Right ventricle myocardium superior (tissue), 1 donor: ENCODE measurements around the gene KIR3DL2. TPM values are rescaled to one million over a fixed set of nuclear protein-coding genes. Genes with fewer than 3 reads are reported as not detected.
"Not testable (repeated sequence)": the region's sequence is repeated elsewhere in the genome, so short reads cannot be mapped to it uniquely, and the experiment has no call there.

ENCODE experiments used
- ATAC-seq: fragments of 200-7000 bp; cut with Tn5 transposase; one replicate; pipeline ENCODE4 v1.9.1; 2020; ENCODE audit warnings: mild to moderate bottlenecking; ENCODE audit not compliant: poor library complexity
- DNase-seq: peaks from one replicate; pipeline ENCODE4 v3.0.0-alpha.2; 2020
- intact Hi-C: fragments of 100-400 bp; cut with DNase I; formaldehyde crosslinking; loops from one replicate; pipeline ENCODE4 v1.11.2; 2022
- total RNA-seq: library from RNA; stranded (reverse); fragmentation: NEBNext Ultra II Directional; extraction: Animal tissue kit (Norgen Biotek cat#: 25700); gene quantifications from one replicate; pipeline ENCODE4 v1.2.1, GENCODE V29; 2021
- donor health status: DM: no; HTN: yes; CAD: no; lungs with severe emphysema.

The KIR3DL2 gene
- total RNA-seq, 1 donor from 2014 or later, result not detected

DNA sequence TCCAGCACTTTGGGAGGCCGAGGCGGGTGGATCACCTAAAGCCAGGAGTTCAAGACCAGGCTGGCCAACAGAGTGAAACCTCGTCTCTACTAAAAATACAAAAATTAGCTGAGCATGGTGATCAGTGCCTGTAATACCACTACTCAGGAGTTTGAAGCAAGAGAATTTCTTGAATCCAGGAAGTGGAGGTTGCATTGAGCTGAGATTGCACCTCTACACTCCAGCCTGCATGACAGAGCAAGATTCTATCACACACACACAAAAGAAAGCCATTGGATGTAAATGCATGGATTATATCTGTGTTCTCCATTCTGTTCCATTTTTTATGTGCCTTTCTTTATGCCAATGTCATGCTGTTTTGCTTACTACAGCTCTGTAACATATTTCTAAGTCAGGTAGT lies 8.2 kb downstream of the KIR3DL2 start:
- intact Hi-C loops, DNase-seq, ATAC-seq: not testable (repeated sequence)

DNA sequence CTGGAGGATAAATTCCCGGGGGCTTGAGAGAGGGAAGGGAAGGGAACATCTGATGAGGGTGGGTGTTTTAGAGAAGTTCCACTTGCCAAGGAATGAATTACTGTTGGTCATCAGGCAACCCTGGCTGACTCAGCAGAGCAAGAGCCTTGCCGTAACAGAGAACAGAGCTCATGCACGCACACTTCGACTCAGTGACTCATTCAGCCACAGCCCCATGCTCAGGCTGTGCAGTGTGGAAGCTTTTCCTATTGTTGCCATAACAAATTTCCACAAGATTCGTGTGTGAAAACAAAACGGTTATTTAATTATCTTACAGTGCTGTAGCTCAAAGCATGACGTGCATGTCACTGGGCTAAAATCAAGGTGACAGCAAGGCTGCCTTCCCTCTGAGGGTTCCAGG lies 9.2 kb downstream of the KIR3DL2 start:
- ATAC-seq, intact Hi-C loops, DNase-seq: not testable (repeated sequence)

DNA sequence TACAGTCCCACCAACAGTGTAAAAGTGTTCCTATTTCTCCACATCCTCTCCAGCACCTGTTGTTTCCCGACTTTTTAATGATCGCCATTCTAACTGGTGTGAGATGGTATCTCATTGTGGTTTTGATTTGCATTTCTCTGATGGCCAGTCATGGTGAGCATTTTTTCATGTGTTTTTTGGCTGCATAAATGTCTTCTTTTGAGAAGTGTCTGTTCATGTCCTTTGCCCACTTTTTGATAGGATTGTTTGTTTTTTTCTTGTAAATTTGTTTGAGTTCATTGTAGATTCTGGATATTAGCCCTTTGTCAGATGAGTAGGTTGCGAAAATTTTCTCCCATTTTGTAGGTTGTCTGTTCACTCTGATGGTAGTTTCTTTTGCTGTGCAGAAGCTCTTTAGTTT lies 13.2 kb downstream of the KIR3DL2 start:
- ATAC-seq, intact Hi-C loops, DNase-seq: not testable (repeated sequence)

DNA sequence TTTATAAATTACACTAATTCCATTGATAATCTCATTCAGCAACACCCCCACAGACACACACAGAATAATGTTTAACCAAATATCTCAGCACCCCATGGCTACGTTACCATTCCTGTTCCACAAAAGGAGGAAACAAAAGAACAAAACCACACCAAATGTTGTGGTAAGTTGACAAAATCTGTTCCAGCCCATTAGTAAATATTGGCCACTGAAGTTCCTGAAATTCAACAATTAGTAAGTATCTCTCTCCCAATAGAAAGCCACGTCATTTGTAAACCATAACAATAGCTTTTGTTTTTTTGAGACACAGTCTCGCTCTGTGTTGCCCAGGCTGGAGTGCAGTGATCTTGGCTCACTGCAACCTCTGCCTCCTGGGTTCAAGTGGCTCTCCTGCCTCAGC lies 21.5 kb downstream of the KIR3DL2 start:
- ATAC-seq (no peak), DNase-seq (no peak)
- intact Hi-C loops, result no loop called here

DNA sequence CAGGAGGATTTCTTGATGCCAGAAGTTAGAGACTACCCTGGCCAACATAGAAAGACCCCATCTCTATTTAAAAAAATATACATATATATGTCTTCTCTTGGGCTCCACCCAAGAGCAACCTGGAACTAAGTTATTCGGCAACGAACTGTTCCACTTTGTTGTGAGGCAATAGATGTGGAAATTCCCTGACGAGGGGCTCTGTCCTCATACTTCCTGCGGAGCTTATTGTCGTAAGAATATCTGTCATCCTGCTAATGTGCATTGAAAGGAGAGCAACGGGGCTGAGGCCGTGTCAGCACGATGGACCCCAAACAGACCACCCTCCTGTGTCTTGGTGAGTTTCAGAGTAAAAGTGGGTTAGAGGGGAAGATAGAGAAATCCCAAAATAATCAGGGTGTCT lies 23.7 kb downstream of the KIR3DL2 start, which contains the start of gene FCAR:
Gene FCAR, plus strand, starts transcription at position 246 of the 400 bp plus-strand sequence. Its CDS starts 55 bp downstream, at position 301.
- DNase-seq (no peak), ATAC-seq (no peak)
- intact Hi-C loops, result no loop called here

DNA sequence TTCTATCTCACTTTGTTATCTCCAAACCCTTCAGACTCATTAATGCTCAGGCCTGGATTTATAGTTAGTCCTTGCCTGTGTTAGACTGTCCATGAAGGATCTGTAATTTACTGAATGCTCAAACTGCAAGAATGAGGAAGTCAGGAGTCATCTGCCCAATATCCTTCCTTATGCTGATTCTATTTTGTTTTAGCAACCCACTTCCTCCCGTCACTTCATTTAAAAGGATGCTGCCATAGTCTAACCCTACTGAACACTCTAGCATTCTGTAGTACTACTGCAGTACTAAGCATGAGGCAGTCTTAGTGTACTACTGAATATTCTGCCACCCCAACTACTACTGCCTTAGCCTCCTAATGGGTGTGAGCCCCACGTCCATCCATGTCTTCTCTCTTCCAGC lies 25.3 kb downstream of the KIR3DL2 start:
- peak; percentile 25 for ATAC-seq
- intact Hi-C loops, result no loop called here
- DNase-seq, result no peak

DNA sequence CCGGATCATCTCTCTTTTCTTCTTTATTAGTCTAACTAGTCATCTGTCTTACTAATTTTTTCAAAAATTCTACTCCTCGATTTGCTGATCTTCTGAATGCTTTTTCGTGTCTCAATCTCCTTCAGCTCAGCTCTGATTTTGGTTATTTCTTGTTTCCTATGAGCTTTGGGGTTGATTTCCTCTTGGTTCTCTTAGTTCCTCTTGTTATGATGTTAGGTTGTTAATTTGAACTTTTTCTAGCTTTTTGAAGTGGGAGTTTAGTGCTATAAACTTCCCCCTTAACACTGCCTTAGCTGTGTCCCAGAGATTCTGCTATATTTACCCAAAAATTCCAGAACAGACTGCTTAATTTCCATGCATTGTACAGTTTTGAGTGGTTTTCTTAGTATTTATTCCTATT lies 27.2 kb downstream of the KIR3DL2 start:
- intact Hi-C loops, result no loop called here
- no peak for DNase-seq
- ATAC-seq, result no peak

DNA sequence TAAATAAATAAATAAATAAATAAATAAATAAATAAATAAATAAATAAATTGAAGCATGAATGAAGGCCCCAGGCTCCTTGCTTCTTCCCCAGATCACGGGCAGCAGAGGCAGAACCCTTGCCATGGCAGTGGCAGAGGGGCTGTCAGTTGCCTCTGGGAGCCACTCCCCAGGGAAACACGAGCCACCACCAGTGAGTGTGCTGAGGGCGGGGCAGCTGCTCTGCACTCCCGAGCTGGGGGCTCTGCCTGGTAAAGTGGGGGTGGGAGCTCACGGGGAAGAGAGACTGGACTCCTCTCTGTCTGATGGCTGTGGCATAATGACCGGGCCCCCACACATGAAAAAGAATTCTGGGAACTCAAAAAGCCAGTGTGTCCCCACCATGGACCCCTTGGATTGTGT lies 31.6 kb downstream of the KIR3DL2 start:
- intact Hi-C loops, result no loop called here

DNA sequence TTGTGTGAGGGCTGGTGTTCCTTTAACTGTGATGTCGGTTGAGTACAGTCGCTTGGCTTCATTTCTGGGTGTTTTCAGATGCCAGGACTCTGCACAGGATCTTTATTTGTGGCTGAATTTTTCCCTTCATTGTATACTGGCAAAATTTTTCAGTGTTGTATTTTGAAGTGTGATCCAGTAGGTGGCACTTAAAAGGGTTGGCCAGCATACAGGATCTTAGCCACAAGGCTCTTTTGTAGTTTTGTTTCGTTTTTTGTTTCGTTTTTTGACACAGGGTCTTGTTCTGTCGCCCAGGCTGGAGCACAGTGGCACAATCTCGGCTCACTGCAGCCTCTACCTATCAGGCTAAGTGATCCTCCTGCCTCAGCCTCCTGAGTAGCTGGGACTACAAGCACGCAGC lies 32.5 kb downstream of the KIR3DL2 start:
- intact Hi-C loops, result no loop called here
- DNase-seq (no peak), ATAC-seq (no peak)

More for the DNA sequence above, 31.6 kb downstream of the KIR3DL2 start:
- ATAC-seq (no peak), DNase-seq (no peak)

DNA sequence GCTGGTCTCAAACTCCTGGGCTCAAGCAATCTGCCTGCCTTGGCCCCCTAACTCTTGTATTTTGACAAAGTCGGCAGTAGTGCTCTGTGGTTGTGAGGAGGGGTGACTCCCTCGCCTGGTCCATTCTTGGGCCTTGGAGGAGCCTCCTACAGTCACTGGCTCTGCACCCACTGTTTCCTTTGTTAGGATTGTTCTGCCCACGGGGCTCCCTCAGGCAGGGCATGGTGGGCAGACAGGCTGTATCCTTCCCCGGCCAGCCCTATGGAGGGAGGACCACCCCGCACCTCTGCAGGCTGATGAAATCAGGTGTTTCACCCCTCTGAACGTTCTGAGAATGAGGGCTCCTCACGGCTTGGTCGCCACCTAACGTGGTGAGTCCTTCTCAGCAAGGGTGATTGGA lies 33.0 kb downstream of the KIR3DL2 start:
- ATAC-seq (no peak), DNase-seq (no peak)
- intact Hi-C loops, result no loop called here

DNA sequence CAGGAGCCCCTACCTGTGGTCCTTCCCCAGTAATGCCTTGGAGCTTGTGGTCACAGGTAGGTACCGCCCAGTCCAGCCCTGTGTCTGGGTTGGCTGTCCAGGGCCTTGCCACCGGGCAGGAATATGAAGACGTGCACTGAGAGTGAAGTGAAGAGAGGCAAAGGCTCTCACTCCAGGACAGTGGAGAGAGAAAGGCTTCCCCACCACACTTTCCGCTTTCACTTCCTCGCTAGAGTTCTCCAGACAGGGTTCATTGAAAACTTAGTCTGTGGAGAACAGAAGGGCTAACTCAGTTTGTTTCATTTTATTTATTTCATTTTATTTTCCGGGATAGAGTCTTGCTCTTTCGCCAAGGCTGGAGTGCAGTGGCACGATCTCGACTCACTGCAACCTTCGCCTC lies 38.0 kb downstream of the KIR3DL2 start:
- intact Hi-C loops, result no loop called here
- no peak for DNase-seq
- no peak for ATAC-seq

DNA sequence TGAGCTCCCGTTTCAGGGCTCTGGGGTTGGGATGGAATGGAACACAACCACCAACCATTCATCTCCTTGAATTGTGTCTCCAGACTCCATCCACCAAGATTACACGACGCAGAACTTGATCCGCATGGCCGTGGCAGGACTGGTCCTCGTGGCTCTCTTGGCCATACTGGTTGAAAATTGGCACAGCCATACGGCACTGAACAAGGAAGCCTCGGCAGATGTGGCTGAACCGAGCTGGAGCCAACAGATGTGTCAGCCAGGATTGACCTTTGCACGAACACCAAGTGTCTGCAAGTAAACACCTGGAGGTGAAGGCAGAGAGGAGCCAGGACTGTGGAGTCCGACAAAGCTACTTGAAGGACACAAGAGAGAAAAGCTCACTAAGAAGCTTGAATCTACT lies 39.3 kb downstream of the KIR3DL2 start:
- no peak for DNase-seq
- no peak for ATAC-seq
- intact Hi-C loops, result no loop called here

DNA sequence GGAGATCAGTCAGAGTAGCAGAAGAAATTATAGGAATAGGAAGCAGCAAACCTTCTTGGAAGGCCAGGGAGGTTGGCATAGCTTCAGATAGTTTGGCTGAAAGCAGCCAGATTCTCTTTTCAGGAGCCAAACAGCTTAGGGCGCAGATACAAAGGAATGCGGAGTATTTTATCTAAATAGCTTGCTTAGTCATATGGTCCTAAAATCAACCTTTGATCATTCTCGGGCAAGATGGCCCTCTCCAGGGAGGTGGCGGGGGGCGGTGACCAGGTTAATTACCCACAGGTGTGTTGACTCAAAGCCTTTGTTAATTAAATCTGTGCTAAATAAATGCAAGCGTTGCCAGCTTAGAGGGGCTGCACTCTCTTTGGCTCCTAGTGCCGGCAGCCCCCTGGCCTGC lies 43.2 kb downstream of the KIR3DL2 start:
- ATAC-seq (no peak), DNase-seq (no peak)
- intact Hi-C loops, result no loop called here

DNA sequence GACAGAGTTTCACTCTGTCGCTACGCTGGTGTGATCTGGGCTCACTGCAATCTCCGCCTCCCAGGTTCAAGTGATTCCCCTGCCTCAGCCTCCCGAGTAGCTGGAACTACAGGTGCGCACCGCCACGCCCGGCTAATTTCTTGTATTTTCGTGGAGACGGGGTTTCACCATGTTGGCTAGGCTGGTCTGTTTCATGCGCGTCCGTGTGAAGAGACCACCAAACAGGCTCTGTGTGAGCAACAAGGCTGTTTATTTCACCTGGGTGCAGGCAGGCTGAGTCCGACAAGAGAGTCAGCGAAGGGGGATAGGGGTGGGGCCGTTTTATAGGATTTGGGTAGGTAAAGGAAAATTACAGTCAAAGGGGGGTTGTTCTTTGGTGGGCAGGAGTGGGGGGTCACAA lies 43.9 kb downstream of the KIR3DL2 start:
- DNase-seq, ATAC-seq, intact Hi-C loops: not testable (repeated sequence)

DNA sequence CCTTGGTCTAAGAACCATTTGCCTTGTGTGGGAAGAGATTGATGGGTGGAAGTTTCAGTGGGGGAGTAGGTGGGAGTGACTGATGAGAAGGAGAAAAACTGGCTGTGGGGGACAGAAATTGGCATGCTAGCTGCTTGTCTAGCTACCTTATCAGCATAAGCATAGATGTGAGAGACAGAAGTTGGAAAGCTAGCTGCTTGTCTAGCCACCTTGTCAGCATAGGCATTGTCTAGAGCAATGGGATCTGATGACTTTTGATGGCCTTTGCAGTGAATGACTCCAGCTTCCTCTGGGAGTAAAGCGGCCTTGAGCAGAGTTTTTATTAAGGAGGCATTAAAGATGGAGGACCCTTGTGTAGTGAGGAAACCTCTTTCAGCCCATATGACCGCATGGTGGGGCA lies 45.8 kb downstream of the KIR3DL2 start:
- intact Hi-C loops, result no loop called here
- no peak for ATAC-seq
- no peak for DNase-seq

DNA sequence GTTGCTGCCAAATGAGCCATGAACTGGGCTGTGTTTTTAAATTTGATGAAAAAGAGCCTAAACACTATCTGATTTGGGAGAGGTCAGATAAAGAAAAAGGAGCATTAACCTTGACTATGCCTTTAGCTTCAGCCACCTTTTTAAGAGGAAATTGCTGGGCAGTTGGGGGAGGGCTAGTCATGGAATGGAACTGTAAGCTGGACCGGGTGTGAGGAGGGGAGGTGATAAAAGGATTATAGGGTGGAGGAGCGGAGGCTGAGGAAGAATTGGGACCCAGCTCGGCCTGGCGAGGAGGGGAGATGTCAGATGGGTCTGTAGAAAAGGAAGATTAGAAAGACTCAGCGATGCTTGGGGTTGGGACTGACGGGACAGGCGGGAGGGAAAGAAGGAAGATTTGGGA lies 48.4 kb downstream of the KIR3DL2 start:
- not testable (repeated sequence) for DNase-seq

DNA sequence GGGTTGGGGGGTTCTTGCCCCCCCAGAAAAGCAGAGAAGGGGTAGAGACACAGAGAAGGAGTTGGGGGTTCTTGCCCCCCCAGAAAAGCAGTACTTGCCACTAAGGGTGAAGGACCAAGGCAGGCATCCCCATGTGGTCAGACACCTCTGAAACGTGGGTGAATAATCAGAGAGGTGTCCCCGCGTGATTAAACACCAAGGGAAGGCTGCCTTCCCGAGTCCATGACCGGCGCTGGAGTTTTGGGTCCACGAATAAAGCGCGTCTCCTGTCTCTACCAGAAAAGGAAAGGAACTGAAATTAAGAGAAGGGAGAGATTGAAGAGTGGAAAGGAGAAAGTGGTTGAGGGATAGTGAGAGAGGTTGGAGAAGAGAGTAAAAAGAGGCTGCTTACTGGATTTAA lies 49.4 kb downstream of the KIR3DL2 start:
- ATAC-seq, intact Hi-C loops, DNase-seq: not testable (repeated sequence)

More for the DNA sequence above, 48.4 kb downstream of the KIR3DL2 start:
- intact Hi-C loops, ATAC-seq: not testable (repeated sequence)

DNA sequence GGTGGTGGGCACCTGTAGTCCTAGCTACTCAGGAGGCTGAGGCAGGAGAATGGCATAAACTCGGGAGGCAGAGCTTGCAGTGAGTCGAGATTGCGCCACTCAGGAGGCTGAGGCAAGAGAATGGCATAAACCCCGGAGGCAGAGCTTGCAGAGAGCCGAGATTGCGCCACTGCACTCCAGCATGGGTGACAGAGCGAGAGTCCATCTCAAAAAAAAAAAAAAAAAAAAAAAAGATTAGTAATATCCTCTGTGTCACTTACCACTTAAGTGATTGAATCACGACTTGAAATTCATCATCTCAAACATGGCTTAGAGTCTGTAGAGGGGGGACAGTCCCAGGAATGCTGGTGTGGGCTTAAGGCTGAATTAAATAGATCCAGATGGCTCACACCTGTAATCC lies 50.9 kb downstream of the KIR3DL2 start:
- ATAC-seq, intact Hi-C loops: not testable (repeated sequence)
- peak; percentile 62 for DNase-seq

DNA sequence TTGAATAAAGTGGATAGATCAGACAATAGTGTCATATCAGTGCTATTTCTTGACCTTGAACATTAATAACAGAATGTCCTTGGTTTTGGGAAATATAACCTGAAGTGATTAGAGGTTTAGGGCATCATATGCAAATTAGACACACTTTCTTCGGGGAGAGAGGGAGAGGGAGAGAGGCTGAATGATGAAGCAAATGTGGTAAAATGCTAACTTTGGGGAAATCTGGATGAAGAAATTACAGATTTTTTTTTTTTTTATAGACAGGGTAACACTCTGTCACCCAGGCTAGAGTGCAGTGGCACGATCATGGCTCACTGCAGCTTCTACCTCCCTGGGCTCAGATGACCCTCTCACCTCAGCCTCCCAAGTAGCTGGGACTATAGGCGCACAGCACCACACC lies 51.8 kb downstream of the KIR3DL2 start:
- DNase-seq, result no peak
- intact Hi-C loops, result no loop called here
- ATAC-seq, result no peak

DNA sequence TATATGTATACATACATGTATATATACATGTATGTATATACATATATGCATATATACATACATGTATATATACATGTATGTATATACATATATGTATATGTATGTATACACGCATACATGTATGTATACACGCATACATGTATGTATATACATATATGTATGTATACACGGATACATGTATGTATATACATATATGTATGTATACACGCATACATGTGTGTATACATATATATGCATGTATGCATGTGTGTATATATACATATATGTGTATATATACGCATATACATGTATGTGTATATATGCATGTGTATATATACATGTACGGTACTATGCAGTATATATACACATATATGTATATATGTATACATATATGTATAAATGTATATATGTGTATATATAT lies 53.1 kb downstream of the KIR3DL2 start:
- intact Hi-C loops, result no loop called here

DNA sequence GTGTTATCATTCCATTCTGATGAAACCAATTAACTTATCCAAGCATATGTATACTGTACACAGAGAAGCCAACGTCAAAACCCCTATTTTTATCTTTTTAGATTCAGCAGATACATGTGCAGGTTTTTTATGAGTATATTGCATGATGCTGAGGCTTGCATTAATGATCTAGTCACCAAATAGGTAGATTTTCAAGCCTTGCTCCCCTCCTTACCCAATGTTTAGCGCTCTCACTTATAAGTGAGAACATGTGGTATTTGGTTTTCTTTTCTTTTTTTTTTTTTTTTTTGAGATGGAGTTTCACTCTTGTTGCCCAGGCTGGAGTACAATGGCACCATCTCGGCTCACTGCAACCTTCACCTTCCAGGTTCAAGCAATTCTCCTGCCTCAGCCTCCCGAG lies 54.0 kb downstream of the KIR3DL2 start:
- ATAC-seq, intact Hi-C loops, DNase-seq: not testable (repeated sequence)

More for the DNA sequence above, 53.1 kb downstream of the KIR3DL2 start:
- ATAC-seq (no peak), DNase-seq (no peak)
